A549 (cell line): Measurements from ENCODE around the gene HEXIM2. TPM values are rescaled to one million over a fixed set of nuclear protein-coding genes. Genes with fewer than 3 reads are reported as not detected.

Experiments
- ATAC-seq, 2 experiments: fragments of 200-7000 bp in 1 of 2; fragments of >200 bp in 1 of 2; cut with Nextera tagmentation in 1 of 2; cut with Tn5 transposase in 1 of 2; 3 replicates each; pipeline versions ENCODE4 v1.8.0 to v1.9.1; 2018 to 2020; ENCODE audit warnings: mild to moderate bottlenecking in 1 of 2, moderate library complexity in 1 of 2
- CTCF ChIA-PET: fragments of 300-600 bp; sonication (Branson Sonifier 250); formaldehyde crosslinking; extraction: SDS; loops from one replicate; lab custom pipeline; 2021; ENCODE audit warnings: antibody characterized with exemption, inconsistent platforms; lab: Yijun Ruan, JAX
- POLR2A ChIA-PET: fragments of 350-600 bp; formaldehyde crosslinking; extraction: SDS; loops from one replicate; lab custom pipeline; 2021; ENCODE audit warnings: antibody characterized with exemption, inconsistent platforms; lab: Yijun Ruan, JAX
- DNase-seq, 2 experiments: peaks; one replicate each; pipeline versions ENCODE4 v3.0.0 to v3.0.0-alpha.2; 2011 to 2016; ENCODE audit warnings: low read depth in 1 of 2, low spot score in 1 of 2
- FAIRE-seq: peaks from 2 replicates; lab custom pipeline; 2011; peaks lifted over from hg19 to GRCh38; lab: Jason Lieb, UNC
- H3K27ac ChIP-seq, 2 experiments: fragments of >200 bp; sonication (Bioruptor Twin); formaldehyde crosslinking; 3 replicates each; pipeline ENCODE4 v1.5.1; 2016 to 2017
- H3K4me1 ChIP-seq: fragments of >200 bp; sonication (Bioruptor Twin); formaldehyde crosslinking; 3 replicates; pipeline ENCODE4 v1.6.1; 2016
- H3K4me2 ChIP-seq: fragments of >200 bp; sonication (Bioruptor Twin); formaldehyde crosslinking; 3 replicates; pipeline ENCODE4 v1.6.1; 2016
- H3K4me3 ChIP-seq: fragments of >200 bp; sonication (Bioruptor Twin); formaldehyde crosslinking; 3 replicates; pipeline ENCODE4 v1.5.1; 2016
- H3K9me3 ChIP-seq: fragments of >200 bp; sonication (Bioruptor Twin); formaldehyde crosslinking; 3 replicates; pipeline ENCODE4 v1.6.1; 2016
- BHLHE40 ChIP-seq: IDR thresholded peaks from 2 replicates; pipeline ENCODE4 v1.6.1; 2012; ENCODE audit warnings: low read depth, low read length, inconsistent platforms
- CEBPB ChIP-seq, 2 experiments: fragments of >200 bp in 1 of 2; sonication (Bioruptor Twin) in 1 of 2; formaldehyde crosslinking in 1 of 2; IDR thresholded peaks; 2 replicates each; pipeline ENCODE4 v1.6.1; 2012 to 2016
- CHD4 ChIP-seq: fragments of 200-600 bp; sonication (generic); IDR thresholded peaks from 2 replicates; pipeline ENCODE4 v1.6.1; 2016; ENCODE audit warnings: antibody characterized with exemption, mild to moderate bottlenecking, borderline replicate concordance
- EHF ChIP-seq: fragments of 250-450 bp; sonication (Bioruptor Pico); IDR thresholded peaks from 2 replicates; pipeline ENCODE4 v1.5.0; 2020; ENCODE audit warnings: mild to moderate bottlenecking
- EHMT2 ChIP-seq: fragments of 200-600 bp; sonication (generic); IDR thresholded peaks from 2 replicates; pipeline ENCODE4 v1.6.1; 2016; ENCODE audit warnings: antibody characterized with exemption, low read depth, mild to moderate bottlenecking, moderate library complexity
- EP300 ChIP-seq, 2 experiments: fragments of >200 bp; sonication (Bioruptor Twin); formaldehyde crosslinking; IDR thresholded peaks; 2 replicates in 1 of 2; 3 replicates in 1 of 2; pipeline ENCODE4 v1.6.1; 2016 to 2017
- ESRRA ChIP-seq: fragments of 150-350 bp; IDR thresholded peaks from 2 replicates; pipeline ENCODE4 v1.6.1; 2014; ENCODE audit warnings: mild to moderate bottlenecking, low read length, borderline replicate concordance
- GATA3 ChIP-seq: IDR thresholded peaks from 2 replicates; pipeline ENCODE4 v1.6.1; 2012; ENCODE audit warnings: borderline replicate concordance
- HDAC2 ChIP-seq: fragments of 200-600 bp; sonication (generic); IDR thresholded peaks from 2 replicates; pipeline ENCODE4 v1.6.1; 2016
- HOXA7 ChIP-seq: fragments of 250-450 bp; sonication (Bioruptor Pico); IDR thresholded peaks from 2 replicates; pipeline ENCODE4 v1.5.0; 2020; ENCODE audit warnings: mild to moderate bottlenecking, moderate library complexity
- HOXB13 ChIP-seq: fragments of 250-450 bp; sonication (Bioruptor Pico); IDR thresholded peaks from 2 replicates; pipeline ENCODE4 v1.5.0; 2020; ENCODE audit warnings: low read depth, mild to moderate bottlenecking, moderate library complexity
- HOXB5 ChIP-seq: fragments of 250-450 bp; sonication (Bioruptor Pico); IDR thresholded peaks from 2 replicates; pipeline ENCODE4 v1.5.0; 2020; ENCODE audit warnings: mild to moderate bottlenecking, moderate library complexity
- KDM1A ChIP-seq: fragments of 200-600 bp; sonication (generic); IDR thresholded peaks from 2 replicates; pipeline ENCODE4 v1.6.1; 2016; ENCODE audit warnings: low read depth, mild to moderate bottlenecking
- KDM5A ChIP-seq: fragments of 200-600 bp; sonication (generic); IDR thresholded peaks from 2 replicates; pipeline ENCODE4 v1.6.1; 2016; ENCODE audit warnings: antibody characterized with exemption, mild to moderate bottlenecking
- MAFK ChIP-seq: fragments of 450-650 bp; IDR thresholded peaks from 2 replicates; pipeline ENCODE4 v1.6.1; 2014; ENCODE audit not compliant: partially characterized antibody
- NR3C1 ChIP-seq: fragments of >200 bp; sonication (Bioruptor Twin); formaldehyde crosslinking; IDR thresholded peaks from 3 replicates; pipeline ENCODE4 v1.6.1; 2017
- POLR2A ChIP-seq: IDR thresholded peaks from 2 replicates; pipeline ENCODE4 v1.6.1; 2012; ENCODE audit warnings: mild to moderate bottlenecking, low read length
- POLR2AphosphoS2 ChIP-seq: conservative IDR thresholded peaks from 2 replicates; pipeline ENCODE4 v1.6.1; 2012; ENCODE audit warnings: low read length, improper control_type of control experiment, inconsistent platforms
- RAD21 ChIP-seq, 2 experiments: fragments of >200 bp in 1 of 2; sonication (Bioruptor Twin) in 1 of 2; formaldehyde crosslinking in 1 of 2; IDR thresholded peaks in 1 of 2; conservative IDR thresholded peaks in 1 of 2; 2 replicates in 1 of 2; 3 replicates in 1 of 2; pipeline ENCODE4 v1.6.1; 2012 to 2018; ENCODE audit warnings: inconsistent platforms in 1 of 2
- RARB ChIP-seq: fragments of 250-450 bp; sonication (Bioruptor Pico); IDR thresholded peaks from 2 replicates; pipeline ENCODE4 v1.8.0; 2021; ENCODE audit warnings: mild to moderate bottlenecking, moderate library complexity
- RNF2 ChIP-seq: fragments of 200-600 bp; sonication (generic); IDR thresholded peaks from 2 replicates; pipeline ENCODE4 v1.6.1; 2016; ENCODE audit warnings: low read depth, mild to moderate bottlenecking, antibody characterized with exemption, moderate library complexity, borderline replicate concordance
- SMC3 ChIP-seq: fragments of >200 bp; sonication (Bioruptor Twin); formaldehyde crosslinking; IDR thresholded peaks from 3 replicates; pipeline ENCODE4 v1.6.1; 2018; ENCODE audit warnings: inconsistent platforms
- SREBF2 ChIP-seq: fragments of 450-650 bp; IDR thresholded peaks from 2 replicates; pipeline ENCODE4 v1.6.1; 2014; ENCODE audit warnings: mild to moderate bottlenecking, moderate library complexity
- TFCP2L1 ChIP-seq: fragments of 250-450 bp; sonication (Bioruptor Pico); IDR thresholded peaks from 2 replicates; pipeline ENCODE4 v1.5.0; 2021; ENCODE audit warnings: mild to moderate bottlenecking
- ZC3H11A ChIP-seq: fragments of 450-650 bp; IDR thresholded peaks from 2 replicates; pipeline ENCODE4 v1.6.1; 2014; ENCODE audit warnings: antibody characterized with exemption, mild to moderate bottlenecking
- ZSCAN20 ChIP-seq: fragments of 250-450 bp; sonication (Bioruptor Pico); IDR thresholded peaks from 2 replicates; pipeline ENCODE4 v1.8.0; 2022; ENCODE audit warnings: mild to moderate bottlenecking, moderate library complexity
- WGBS: methylation state at CpG from one replicate; pipeline ENCODE4 v1.1.6; 2017; ENCODE audit errors: missing lambda C conversion rate; 5-methylcytosine and 5-hydroxymethylcytosine counted together
- polyA plus RNA-seq, 4 experiments: library from polyadenylated mRNA; depleted of rRNA in 3 of 4; stranded (reverse); fragments of >200 nt; fragmentation: RNase III in 1 of 4; extraction: RNeasy Plus Mini Kit Qiagen cat#74134 plus additional on column Dnase treatment in 1 of 4; gene quantifications; 2 replicates in 3 of 4; 3 replicates in 1 of 4; pipeline ENCODE4 v1.2.3, GENCODE V29; 2011 to 2017
- TF ChIP-seq, protein P1 (sequence below): fragments of >200 bp; sonication (Bioruptor Twin); formaldehyde crosslinking; IDR thresholded peaks from 2 replicates; pipeline ENCODE4 v1.6.1; 2016

HEXIM2 gene
- polyA plus RNA-seq, 2 of the 4 experiments (the other 2 are of a cell fraction), result 15.5 to 23.1 TPM

DNA sequence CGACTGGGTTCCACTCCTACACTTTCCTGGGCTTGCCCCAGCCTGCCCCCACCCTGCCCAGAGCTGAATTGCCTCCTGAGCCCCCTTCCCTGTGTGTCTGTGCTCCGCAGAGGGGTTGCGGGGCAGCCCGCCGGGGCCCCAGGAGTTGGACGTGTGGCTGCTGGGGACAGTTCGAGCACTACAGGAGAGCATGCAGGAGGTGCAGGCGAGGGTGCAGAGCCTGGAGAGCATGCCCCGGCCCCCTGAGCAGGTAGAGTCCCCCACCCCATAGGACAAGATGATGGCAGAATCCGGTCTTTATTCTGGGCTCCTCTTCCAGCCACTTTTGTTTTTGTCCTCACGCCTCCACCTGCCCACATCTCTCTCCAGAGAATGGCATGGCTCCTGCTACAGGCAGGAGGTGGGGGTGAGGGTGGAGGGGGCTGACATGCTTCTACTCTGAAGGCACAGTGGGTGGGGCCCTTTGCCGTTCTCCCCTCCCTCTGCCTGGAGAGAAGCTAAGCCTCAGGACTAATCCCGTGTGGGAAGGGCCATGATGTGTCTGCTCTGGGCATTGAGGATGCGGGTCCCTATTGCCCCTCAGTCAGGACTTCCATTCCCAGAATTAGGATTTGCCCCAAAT lies 22.7 kb upstream of the HEXIM2 start (continued):
- TF ChIP-seq TFCP2L1 (no peak), ZC3H11A (no peak)
- TF ChIP-seq, all 56 proteins: peak for 0

DNA sequence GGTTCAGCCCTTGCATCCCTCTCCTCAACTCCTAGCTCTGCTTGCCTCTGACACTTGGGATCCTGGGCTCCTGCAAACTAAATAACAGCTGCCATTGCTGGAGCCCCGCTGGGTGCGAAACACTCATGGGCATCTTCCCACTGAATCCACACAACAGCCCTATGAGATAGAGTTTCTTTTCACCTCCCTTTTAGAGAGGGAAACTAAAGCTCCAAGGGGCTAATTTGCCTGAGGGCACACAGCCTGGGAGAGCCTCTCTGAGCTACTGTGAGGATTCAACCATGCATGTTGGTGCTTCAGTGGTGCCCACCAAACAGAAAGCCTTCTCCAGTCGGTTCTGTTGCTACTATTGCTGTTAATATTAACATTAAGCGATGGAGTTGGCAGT lies 22.1 kb upstream of the HEXIM2 start:
- CTCF ChIA-PET, result interaction anchor here (1.2 to 20.1 kb wide), 6 partner anchors 9 to 95 kb away, joined by 3 to 742 read pairs (median 323); partner anchors contain the start of genes HEXIM1 and HEXIM2
- 76% methylated on average over 4 of the region's 4 CpGs for WGBS
- Histone ChIP-seq H3K4me1 (peaks cover 21% of the 10 kb centered on the region), H3K9me3 (no peaks in the 10 kb centered on the region), H3K4me3 (no peak overlapping the region), H3K27ac (no peak overlapping the region), H3K4me2 (no peak overlapping the region)
- ATAC-seq (no peak), DNase-seq (no peak), FAIRE-seq (no peak)
- TF ChIP-seq HDAC2 (no peak), RARB (CRISPR knock-in tag) (no peak), HOXB5 (CRISPR knock-in tag) (no peak), NR3C1 (no peak), ZSCAN20 (CRISPR knock-in tag) (no peak), HOXA7 (CRISPR knock-in tag) (no peak), EP300 (IDR thresholded peaks at IDR 0.05) (no peak), KDM1A (no peak), POLR2A (no peak), EHMT2 (no peak), HOXB13 (CRISPR knock-in tag) (no peak), EHF (CRISPR knock-in tag) (no peak), SREBF2 (no peak), CHD4 (no peak), ESRRA (no peak), KDM5A (no peak), GATA3 (no peak), CEBPB (IDR thresholded peaks at IDR 0.05) (no peak)
- POLR2A ChIA-PET, result interaction anchor here (0.6 to 2.0 kb wide), 2 partner anchors 9 to 171 kb away, joined by 11 to 20 read pairs; partner anchors contain the start of gene HEXIM1

DNA sequence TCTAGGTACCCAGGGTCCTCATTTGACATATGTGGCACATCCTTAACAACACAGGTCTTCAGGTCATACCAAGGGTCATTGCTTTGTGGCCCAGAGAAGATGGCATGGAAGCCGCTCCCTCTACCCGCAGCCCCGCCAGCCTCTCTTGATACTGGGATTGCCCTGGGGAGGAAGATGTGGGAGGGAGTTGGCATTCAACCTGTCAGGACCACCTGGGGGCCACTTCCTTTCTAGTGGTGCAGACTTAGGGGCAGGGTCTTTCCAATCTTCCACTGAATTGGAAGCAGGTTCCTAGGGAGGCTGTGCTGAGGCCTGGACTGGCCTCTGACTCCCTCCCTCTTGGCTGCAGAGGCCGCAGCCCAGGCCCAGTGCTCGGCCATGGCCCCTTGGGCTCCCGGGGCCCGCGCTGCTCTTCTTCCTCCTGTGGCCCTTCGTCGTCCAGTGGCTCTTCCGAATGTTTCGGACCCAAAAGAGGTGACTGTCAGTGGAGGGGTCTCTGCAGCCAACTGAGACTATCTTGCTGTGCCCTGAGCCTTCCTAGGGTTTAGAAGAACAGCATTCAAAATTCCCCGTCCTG lies 18.5 kb upstream of the HEXIM2 start:
- Histone ChIP-seq H3K4me3 (no peak overlapping the region), H3K27ac (no peak overlapping the region), H3K9me3 (no peaks in the 10 kb centered on the region), H3K4me1 (peaks cover 13% of the 10 kb centered on the region), H3K4me2 (no peak overlapping the region)
- 95% methylated on average over 13 of the region's 13 CpGs for WGBS
- FAIRE-seq (no peak), DNase-seq (no peak), ATAC-seq (no peak)
- ChIA-PET CTCF (interaction anchor here (1.4 to 43.5 kb wide), 5 partner anchors 7 to 70 kb away, joined by 4 to 2147 read pairs (median 639); partner anchors contain the start of genes ACBD4, FMNL1, HEXIM1 and HEXIM2), POLR2A (no interaction called here)
- TF ChIP-seq EHMT2 (no peak), EHF (CRISPR knock-in tag) (no peak), SMC3 (no peak), SREBF2 (no peak), KDM1A (no peak), ESRRA (no peak), MAFK (no peak), RARB (CRISPR knock-in tag) (no peak), POLR2AphosphoS2 (no peak), HDAC2 (no peak), ZC3H11A (no peak), BHLHE40 (no peak), RNF2 (no peak), EP300 (IDR thresholded peaks at IDR 0.05) (no peak), RAD21 (conservative IDR thresholded peaks at IDR 0.05 in 1 of 2, IDR thresholded peaks at IDR 0.05 in 1 of 2) (no peak)
- TF ChIP-seq, protein P1, sequence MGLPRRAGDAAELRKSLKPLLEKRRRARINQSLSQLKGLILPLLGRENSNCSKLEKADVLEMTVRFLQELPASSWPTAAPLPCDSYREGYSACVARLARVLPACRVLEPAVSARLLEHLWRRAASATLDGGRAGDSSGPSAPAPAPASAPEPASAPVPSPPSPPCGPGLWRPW, result no peak
